Diencephalon (tissue), 1 donor: ENCODE results near the gene THAP8. TPM values are rescaled to one million over a fixed set of nuclear protein-coding genes. Genes with fewer than 3 reads are reported as not detected.

Experiments used
- total RNA-seq: library from RNA; depleted of rRNA; stranded (reverse); fragments of >200 nt; gene quantifications from one replicate; pipeline ENCODE4 v1.2.3, GENCODE V29; 2014

Gene THAP8
- 4.8 TPM for total RNA-seq

GRCh38 chr19:36054119-36054732, at the start of gene THAP8:
Gene THAP8, minus strand, starts transcription at chr19:36054285. Its CDS starts 68 bp downstream, at chr19:36054217.

GRCh38 chr19:36054733-36055686, 925 bp upstream of the THAP8 start, which contains the start of gene WDR62:
Gene WDR62, plus strand, starts transcription at chr19:36054897. Its CDS starts 75 bp downstream, at chr19:36054972.

GRCh38 chr19:36032251-36033104, 21.6 kb downstream of the THAP8 start, which contains the start of gene CLIP3:
Gene CLIP3, minus strand, starts transcription at chr19:36032873. Its CDS starts 516 bp downstream, at chr19:36032357.

GRCh38 chr19:36014012-36014924, 39.8 kb downstream of the THAP8 start, which contains the start of gene ALKBH6:
Gene ALKBH6, minus strand, starts transcription at chr19:36014213. Its CDS starts 816 bp downstream, at chr19:36013397.

GRCh38 chr19:36008336-36008978, 45.6 kb downstream of the THAP8 start, which contains the start of gene SYNE4:
Gene SYNE4, minus strand, starts transcription at chr19:36008813. Its CDS starts 132 bp downstream, at chr19:36008681.

GRCh38 chr19:35995048-35995993, 58.8 kb downstream of the THAP8 start, which contains the start of gene SDHAF1:
Gene SDHAF1, plus strand, starts transcription at chr19:35995188. Its CDS starts 87 bp downstream, at chr19:35995275.

Other genes with a start within 250 kb of the THAP8 start
- not detected for gene PRODH2, start 241.4 kb downstream of the THAP8 start, total RNA-seq
- gene NPHS1, start 201.8 kb downstream of the THAP8 start, total RNA-seq: 0.46 TPM
- 1.8 TPM for gene KIRREL2, start 197.4 kb downstream of the THAP8 start, total RNA-seq
- gene APLP1, start 185.7 kb downstream of the THAP8 start, total RNA-seq: 328 TPM
- gene NFKBID, start 153.7 kb downstream of the THAP8 start, total RNA-seq: 2.8 TPM
- gene HCST, start 151.8 kb downstream of the THAP8 start, total RNA-seq: 0.92 TPM
- gene TYROBP, start 146.0 kb downstream of the THAP8 start, total RNA-seq: 5.5 TPM
- gene LRFN3, start 117.9 kb downstream of the THAP8 start, total RNA-seq: 21.2 TPM
- 17.3 TPM for gene SDHAF1, start 59.1 kb downstream of the THAP8 start, total RNA-seq
- gene SYNE4, start 45.5 kb downstream of the THAP8 start, total RNA-seq: 1.6 TPM
- 13.6 TPM for gene ALKBH6, start 40.1 kb downstream of the THAP8 start, total RNA-seq
- 42.4 TPM for gene CLIP3, start 21.4 kb downstream of the THAP8 start, total RNA-seq
- 2.3 TPM for gene WDR62, start 612 bp upstream of the THAP8 start, total RNA-seq
- gene OVOL3, start 56.9 kb upstream of the THAP8 start, total RNA-seq: not detected
- gene POLR2I, start 60.6 kb upstream of the THAP8 start, total RNA-seq: 104 TPM
- 289 TPM for gene TBCB, start 61.2 kb upstream of the THAP8 start, total RNA-seq
- 138 TPM for gene CAPNS1, start 85.8 kb upstream of the THAP8 start, total RNA-seq
- gene COX7A1, start 98.2 kb upstream of the THAP8 start, total RNA-seq: 2.3 TPM
- 11.1 TPM for gene ZNF565, start 160.4 kb upstream of the THAP8 start, total RNA-seq
- gene ZNF146, start 160.8 kb upstream of the THAP8 start, total RNA-seq: 65.5 TPM